HG03575 (cell line): ENCODE data around the gene ITPRIPL1.

Experiments
- ATAC-seq: cut with Tn5 transposase; IDR thresholded peaks from one replicate; pipeline ENCODE4 v1.9.1; 2021; ENCODE audit not compliant: unreplicated experiment, insufficient number of reproducible peaks, low FRiP score; ENCODE audit errors: extremely low read depth

ITPRIPL1 gene

GRCh38 chr2:96345868-96346462 lies 20.8 kb downstream of the ITPRIPL1 start:
- no peak for ATAC-seq

- ATAC-seq, result no peak
These were observed 22.3 kb downstream of the ITPRIPL1 start for GRCh38 chr2:96347395-96347794.

GRCh38 chr2:96353032-96353561 lies 28.0 kb downstream of the ITPRIPL1 start:
- no peak for ATAC-seq

GRCh38 chr2:96353606-96354101 lies 28.5 kb downstream of the ITPRIPL1 start:
- ATAC-seq, result no peak

GRCh38 chr2:96354492-96354891 lies 29.4 kb downstream of the ITPRIPL1 start:
- ATAC-seq, result no peak

GRCh38 chr2:96356889-96357288 lies 31.8 kb downstream of the ITPRIPL1 start:
- no peak for ATAC-seq

- ATAC-seq, result no peak
These were observed 34.2 kb downstream of the ITPRIPL1 start for GRCh38 chr2:96359310-96359709.

- ATAC-seq, result no peak
These were observed 34.7 kb downstream of the ITPRIPL1 start for GRCh38 chr2:96359866-96360265.

- no peak for ATAC-seq
These were observed 36.6 kb downstream of the ITPRIPL1 start for GRCh38 chr2:96361751-96362150.

- no peak for ATAC-seq
These were observed 44.1 kb downstream of the ITPRIPL1 start for GRCh38 chr2:96369186-96369585.

- ATAC-seq, result no peak
These were observed 49.3 kb downstream of the ITPRIPL1 start for GRCh38 chr2:96374211-96374951.
